IMR-90 (cell line): ENCODE measurements around the gene RIIAD1. TPM values are rescaled to one million over a fixed set of nuclear protein-coding genes. Genes with fewer than 3 reads are reported as not detected.

ENCODE experiments used
- ATAC-seq: fragments of 200-7000 bp; cut with Tn5 transposase; 2 replicates; pipeline ENCODE4 v1.9.1; 2020; ENCODE audit warnings: low read depth, mild to moderate bottlenecking, moderate library complexity
- BruUV-seq: library from RNA; stranded (reverse); fragments of 400-500 nt; replicated peaks from 2 replicates; lab custom pipeline; 2021; lab: Mats Ljungman, UMichigan
- CTCF ChIA-PET: fragments of 300-600 bp; formaldehyde crosslinking; extraction: SDS; loops from one replicate; lab custom pipeline; 2021; ENCODE audit warnings: antibody characterized with exemption; lab: Yijun Ruan, JAX
- POLR2A ChIA-PET: fragments of 300-600 bp; sonication (Branson Sonifier 250); formaldehyde crosslinking; loops from one replicate; lab custom pipeline; 2022; ENCODE audit warnings: antibody characterized with exemption; ENCODE audit not compliant: unreplicated experiment; lab: Charles Lee
- DNase-seq: peaks from one replicate; pipeline ENCODE4 v3.0.0; 2013
- H2AFZ ChIP-seq: replicated peaks from 2 replicates; pipeline ENCODE3; 2013; ENCODE audit warnings: low read length, mild to moderate bottlenecking; ENCODE audit not compliant: poor library complexity
- H2AK5ac ChIP-seq: 2 replicates; pipeline ENCODE4 v1.6.1; 2013; ENCODE audit warnings: low read depth, low read length, inconsistent platforms
- H2AK9ac ChIP-seq: replicated peaks from 2 replicates; pipeline ENCODE3; 2013; ENCODE audit warnings: mild to moderate bottlenecking, low read depth, low read length, moderate library complexity; ENCODE audit not compliant: poor library complexity
- H2BK120ac ChIP-seq: 2 replicates; pipeline ENCODE4 v1.6.1; 2013; ENCODE audit warnings: low read depth, low read length, inconsistent platforms
- H2BK15ac ChIP-seq: 3 replicates; pipeline ENCODE4 v1.6.1; 2013; ENCODE audit warnings: low read depth, low read length, inconsistent platforms
- H2BK20ac ChIP-seq: 2 replicates; pipeline ENCODE4 v1.6.1; 2013; ENCODE audit warnings: low read depth, mild to moderate bottlenecking, inconsistent platforms, low read length, moderate library complexity
- H2BK5ac ChIP-seq: 2 replicates; pipeline ENCODE4 v1.6.1; 2013; ENCODE audit warnings: mild to moderate bottlenecking, low read depth, low read length, inconsistent platforms; ENCODE audit not compliant: poor library complexity, severe bottlenecking
- H3K14ac ChIP-seq: replicated peaks from 2 replicates; pipeline ENCODE4 v1.6.1; 2013; ENCODE audit warnings: low read depth, low read length, inconsistent platforms
- H3K18ac ChIP-seq: 2 replicates; pipeline ENCODE4 v1.6.1; 2013; ENCODE audit warnings: low read depth, low read length, control low read depth
- H3K23ac ChIP-seq: 2 replicates; pipeline ENCODE4 v1.6.1; 2013; ENCODE audit warnings: low read depth, low read length, inconsistent platforms
- H3K27ac ChIP-seq: 2 replicates; pipeline ENCODE4 v1.5.1; 2013; ENCODE audit warnings: mild to moderate bottlenecking, control low read depth, low read length; ENCODE audit not compliant: insufficient read depth
- H3K27me3 ChIP-seq: 2 replicates; pipeline ENCODE4 v1.6.1; 2013; ENCODE audit warnings: low read length; ENCODE audit not compliant: control insufficient read depth, insufficient read depth
- H3K36me3 ChIP-seq: 2 replicates; pipeline ENCODE4 v1.6.1; 2013; ENCODE audit warnings: low read length, mixed read lengths; ENCODE audit not compliant: control insufficient read depth, insufficient read depth
- H3K4ac ChIP-seq: 2 replicates; pipeline ENCODE4 v1.6.1; 2013; ENCODE audit warnings: low read depth, low read length, inconsistent platforms
- H3K4me1 ChIP-seq: 2 replicates; pipeline ENCODE4 v1.6.1; 2013; ENCODE audit warnings: low read length, mixed read lengths; ENCODE audit not compliant: control insufficient read depth, insufficient read depth
- H3K4me2 ChIP-seq: 2 replicates; pipeline ENCODE4 v1.6.1; 2013; ENCODE audit warnings: low read depth, mild to moderate bottlenecking, control low read depth, low read length, moderate library complexity
- H3K4me3 ChIP-seq: 2 replicates; pipeline ENCODE4 v1.5.1; 2013; ENCODE audit warnings: low read depth, mild to moderate bottlenecking, control low read depth, low read length, moderate library complexity; ENCODE audit not compliant: insufficient read depth
- H3K56ac ChIP-seq: 2 replicates; pipeline ENCODE4 v1.6.1; 2013; ENCODE audit warnings: low read length, inconsistent platforms; ENCODE audit not compliant: insufficient read depth; ENCODE audit errors: extremely low read depth
- H3K79me1 ChIP-seq, 2 experiments: 2 replicates each; pipeline ENCODE4 v1.6.1; 2013; ENCODE audit warnings: low read length in 2 of 2, inconsistent platforms in 1 of 2, low read depth in 1 of 2
- H3K9ac ChIP-seq: 2 replicates; pipeline ENCODE4 v1.6.1; 2013; ENCODE audit warnings: low read depth, low read length, control low read depth
- H3K9me1 ChIP-seq: 2 replicates; pipeline ENCODE4 v1.6.1; 2013; ENCODE audit warnings: low read length, inconsistent platforms; ENCODE audit not compliant: insufficient read depth
- H3K9me3 ChIP-seq: 2 replicates; pipeline ENCODE4 v1.6.1; 2013; ENCODE audit warnings: low read length; ENCODE audit not compliant: control insufficient read depth, insufficient read depth
- H4K20me1 ChIP-seq: 2 replicates; pipeline ENCODE4 v1.6.1; 2013; ENCODE audit warnings: low read length, inconsistent platforms; ENCODE audit not compliant: insufficient read depth
- H4K5ac ChIP-seq: 2 replicates; pipeline ENCODE4 v1.6.1; 2013; ENCODE audit warnings: mild to moderate bottlenecking, low read depth, low read length, control low read depth
- H4K8ac ChIP-seq, 2 experiments: 2 replicates each; pipeline ENCODE4 v1.6.1; 2013; ENCODE audit warnings: low read depth in 2 of 2, low read length in 2 of 2, control low read depth in 1 of 2, inconsistent platforms in 1 of 2
- H4K91ac ChIP-seq: 2 replicates; pipeline ENCODE4 v1.6.1; 2013; ENCODE audit warnings: low read depth, low read length, inconsistent platforms; ENCODE audit not compliant: insufficient read depth
- BHLHE40 ChIP-seq: fragments of 150-350 bp; IDR thresholded peaks from 2 replicates; pipeline ENCODE4 v1.6.1; 2016; ENCODE audit warnings: mild to moderate bottlenecking, low read depth, low read length
- MAFK ChIP-seq: IDR thresholded peaks from 2 replicates; pipeline ENCODE4 v1.6.1; 2012; ENCODE audit warnings: low read depth, low read length, improper control_type of control experiment
- MAZ ChIP-seq: IDR thresholded peaks from 2 replicates; pipeline ENCODE4 v1.6.1; 2012; ENCODE audit warnings: low read depth, mild to moderate bottlenecking, low read length, improper control_type of control experiment, moderate library complexity, borderline replicate concordance
- USF2 ChIP-seq: fragments of 150-350 bp; IDR thresholded peaks from 2 replicates; pipeline ENCODE4 v1.6.1; 2017; ENCODE audit warnings: mild to moderate bottlenecking, antibody characterized with exemption, low read length, low read depth
- WGBS, 2 experiments: methylation state at CpG; one replicate each; pipeline versions ENCODE4 v1.1.5 to v1.1.7; 2013; ENCODE audit warnings: missing lambda C conversion rate in 2 of 2; ENCODE audit not compliant: insufficient read length in 1 of 2; ENCODE audit errors: extremely low coverage in 2 of 2; 5-methylcytosine and 5-hydroxymethylcytosine counted together
- dilution Hi-C: fragments of 300-500 bp; cut with HindIII; formaldehyde crosslinking; loops from one replicate; pipeline ENCODE4 v1.14.3; 2018; ENCODE audit warnings: low sequenced_read_pairs; ENCODE audit not compliant: unreplicated experiment
- in situ Hi-C: fragments of 300-500 bp; cut with MboI; formaldehyde crosslinking; loops from 3 replicates; pipeline ENCODE4 v1.14.3; 2019; ENCODE audit warnings: low sequenced_read_pairs, inconsistent platforms, mixed read lengths
- intact Hi-C: fragments of 100-400 bp; cut with micrococcal nuclease; formaldehyde crosslinking; loops from 2 replicates; pipeline ENCODE4 v1.10.0; 2022
- polyA plus RNA-seq, 3 experiments: library from polyadenylated mRNA; depleted of rRNA; stranded (reverse); fragments of >200 nt; gene quantifications; 2 replicates each; pipeline ENCODE4 v1.2.3, GENCODE V29; 2012; ENCODE audit warnings: low replicate concordance in 1 of 3
- total RNA-seq: library from RNA; depleted of rRNA; stranded (reverse); fragments of >200 nt; gene quantifications from 2 replicates; pipeline ENCODE4 v1.2.3, GENCODE V29; 2012

RIIAD1 gene
- total and polyA plus RNA-seq, 2 of the 4 experiments (the other 2 are of a cell fraction), result not detected

GRCh38 chr1:151718666-151719065, 2.7 kb upstream of the RIIAD1 start:
- Histone ChIP-seq H3K4ac (no peak overlapping the region), H3K36me3 (no peaks in the 10 kb centered on the region), H3K27me3 (peaks cover 67% of the 10 kb centered on the region), H3K9ac (no peak overlapping the region), H3K9me1 (no peaks in the 10 kb centered on the region), H4K20me1 (no peaks in the 10 kb centered on the region), H4K91ac (no peak overlapping the region), H2BK20ac (no peak overlapping the region), H3K18ac (no peak overlapping the region), H3K79me1 (no peaks in the 10 kb centered on the region), H4K8ac (no peak overlapping the region), H3K9me3 (no peaks in the 10 kb centered on the region), H3K23ac (no peak overlapping the region), H3K4me2 (no peak overlapping the region), H3K14ac (no peak overlapping the region), H3K56ac (no peak overlapping the region), H3K27ac (no peak overlapping the region), H2AFZ (no peak overlapping the region), H3K4me3 (no peak overlapping the region), H4K5ac (no peak overlapping the region), H2AK9ac (no peak overlapping the region), H2BK15ac (no peak overlapping the region), H3K4me1 (peaks cover 2% of the 10 kb centered on the region; the same call in 1 of the 2 replicates), H2BK120ac (no peak overlapping the region), H2BK5ac (no peak overlapping the region), H2AK5ac (no peak overlapping the region)
- ATAC-seq (no peak), DNase-seq (no peak)
- CTCF ChIA-PET, result no interaction called here
- intact Hi-C loops, result no loop called here
- dilution Hi-C loops, result no loop called here
- POLR2A ChIA-PET, result no interaction called here
- WGBS, 2 experiments, result no CpG with 5 or more reads among the region's 4 CpGs
- in situ Hi-C loops, result no loop called here
- no TSS peak for BruUV-seq
- TF ChIP-seq MAZ (no peak), MAFK (no peak), USF2 (no peak), BHLHE40 (no peak)
